Gastroesophageal sphincter (tissue), 3 donors: ENCODE results near the gene SULT1E1.

Source experiments
- CTCF ChIP-seq, 4 experiments: fragments of 200-600 bp in 2 of 4; fragments of 450-650 bp in 2 of 4; sonication (generic) in 1 of 4; IDR thresholded peaks; one replicate each; pipeline ENCODE4 v1.5.1; 2017 to 2019; ENCODE audit warnings: antibody characterized with exemption in 4 of 4, mild to moderate bottlenecking in 2 of 4, moderate library complexity in 2 of 4
- EP300 ChIP-seq: sonication (generic); formaldehyde crosslinking; IDR thresholded peaks from one replicate; pipeline ENCODE4 v1.6.1; 2017; ENCODE audit warnings: antibody characterized with exemption, mild to moderate bottlenecking
- POLR2A ChIP-seq, 2 donors: fragments of 450-650 bp; IDR thresholded peaks; one replicate each; pipeline ENCODE4 v1.6.1; 2017; ENCODE audit warnings: antibody characterized with exemption in 2 of 2, mild to moderate bottlenecking in 2 of 2, moderate library complexity in 1 of 2
- POLR2AphosphoS5 ChIP-seq: sonication (generic); formaldehyde crosslinking; IDR thresholded peaks from one replicate; pipeline ENCODE4 v1.6.1; 2017; ENCODE audit warnings: antibody characterized with exemption

GRCh38 chr4:69838977-69839376 is 21.0 kb downstream of the SULT1E1 start:
- TF ChIP-seq POLR2A (IDR thresholded peaks at IDR 0.05), result no peak
- TF ChIP-seq CTCF (IDR thresholded peaks at IDR 0.05), result no peak
- TF ChIP-seq POLR2AphosphoS5, result no peak
- TF ChIP-seq EP300, result no peak
